PFSK-1 (cell line): ENCODE data around the gene UBALD2.

Experiments
- FOXP2 ChIP-seq: optimal IDR thresholded peaks from 2 replicates; pipeline ENCODE3; 2011; ENCODE audit warnings: borderline replicate concordance, control low read depth, inconsistent platforms; ENCODE audit not compliant: insufficient read depth; ENCODE audit errors: extremely low read length, extremely low read depth
- POLR2AphosphoS5 ChIP-seq: IDR thresholded peaks from 2 replicates; pipeline ENCODE4 v1.6.1; 2012; ENCODE audit warnings: low read depth, mild to moderate bottlenecking, control low read depth, low read length, moderate library complexity
- REST ChIP-seq, 2 experiments: IDR thresholded peaks; 2 replicates each; pipeline versions ENCODE4 v1.6.1 to v1.8.0; 2011 to 2012; ENCODE audit warnings: low read depth in 2 of 2, low read length in 2 of 2, control low read depth in 1 of 2, inconsistent platforms in 1 of 2, mild to moderate bottlenecking in 1 of 2, moderate library complexity in 1 of 2; ENCODE audit not compliant: insufficient read depth in 1 of 2
- SIN3A ChIP-seq: IDR thresholded peaks from 2 replicates; pipeline ENCODE4 v1.6.1; 2012; ENCODE audit warnings: mild to moderate bottlenecking, low read length, moderate library complexity, borderline replicate concordance; ENCODE audit not compliant: insufficient read depth
- TAF1 ChIP-seq: IDR thresholded peaks from 2 replicates; pipeline ENCODE4 v1.6.1; 2012; ENCODE audit warnings: low read length, control low read depth, borderline replicate concordance; ENCODE audit not compliant: insufficient read depth

The UBALD2 gene

DNA sequence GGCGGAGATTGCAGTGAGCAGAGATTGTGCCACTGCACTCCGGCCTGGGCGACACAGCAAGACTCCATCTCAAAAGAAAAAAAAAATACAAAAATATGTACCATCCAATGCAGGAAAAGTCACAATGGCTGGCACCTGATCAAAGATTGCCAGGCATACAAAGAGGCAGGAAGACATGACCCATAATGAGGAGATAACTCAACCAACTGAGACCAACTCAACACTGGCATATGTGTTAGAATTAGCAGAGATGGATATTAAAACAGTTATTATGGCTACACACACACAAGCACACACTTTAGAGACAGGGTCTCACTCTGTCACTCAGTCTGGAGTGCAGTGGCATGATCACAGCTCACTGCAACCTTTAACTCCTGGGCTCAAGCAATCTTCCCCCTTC is 32.3 kb downstream of the UBALD2 start:
- TF ChIP-seq TAF1 (no peak), REST (IDR thresholded peaks at IDR 0.05; ENCODE audit: insufficient read depth in 1 of 2, low read depth in 2 of 2, low read length in 2 of 2) (no peak), FOXP2 (no peak)

DNA sequence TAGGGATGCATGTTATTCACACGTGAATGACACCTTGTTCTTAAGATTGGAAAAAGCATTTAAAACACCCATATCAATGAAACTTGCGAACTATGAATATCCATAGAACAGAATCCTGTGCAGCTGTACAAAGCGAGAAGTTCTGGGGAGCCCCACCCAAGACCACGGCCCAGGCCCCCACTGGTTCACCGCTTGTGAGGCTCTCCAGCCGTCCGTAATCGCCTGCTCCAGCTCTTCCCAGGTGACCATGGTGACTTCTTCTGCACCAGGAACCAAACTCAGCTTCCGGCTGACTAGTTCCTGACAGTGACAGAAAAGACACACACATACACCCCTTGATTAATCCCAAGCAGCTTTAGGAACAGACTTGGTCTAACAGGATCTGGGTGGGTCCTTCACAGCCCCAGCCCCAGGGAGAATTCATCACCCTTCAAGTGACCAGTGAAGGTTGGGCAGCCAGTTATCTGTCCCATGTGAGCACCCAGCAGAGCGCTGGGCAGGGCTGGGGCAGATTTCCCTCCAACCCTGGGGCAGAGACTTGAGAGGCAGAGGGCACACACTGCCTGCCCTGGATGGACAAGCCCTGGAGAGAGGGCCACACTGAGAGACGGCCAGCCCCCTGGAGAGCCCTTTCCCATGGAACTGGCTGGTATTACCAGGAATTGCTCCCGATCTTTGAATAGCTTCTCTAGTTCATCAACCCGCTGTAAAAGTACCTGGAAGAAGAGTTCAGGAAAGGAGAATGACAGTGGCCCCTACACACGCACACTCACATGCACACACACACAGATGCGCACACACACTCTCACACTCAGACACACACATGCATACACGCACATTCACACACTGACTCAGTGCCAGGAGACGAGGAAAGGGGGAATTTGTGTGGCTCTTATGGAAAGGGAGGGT is 39.3 kb downstream of the UBALD2 start:
- no peak for TF ChIP-seq FOXP2

- TF ChIP-seq FOXP2, result no peak
- TF ChIP-seq TAF1, result no peak
- no peak for TF ChIP-seq REST (IDR thresholded peaks at IDR 0.05; ENCODE audit: insufficient read depth in 1 of 2, low read depth in 2 of 2, low read length in 2 of 2)
- no peak for TF ChIP-seq POLR2AphosphoS5
- no peak for TF ChIP-seq SIN3A
Observed at GRCh38 chr17:76307299-76307965, 42.3 kb downstream of the UBALD2 start.

- TF ChIP-seq REST (IDR thresholded peaks at IDR 0.05; ENCODE audit: insufficient read depth in 1 of 2, low read depth in 2 of 2, low read length in 2 of 2) (no peak), SIN3A (no peak), TAF1 (no peak), POLR2AphosphoS5 (no peak), FOXP2 (no peak)
Observed at GRCh38 chr17:76307966-76308338, 42.8 kb downstream of the UBALD2 start, which contains the start of gene QRICH2. QRICH2 (minus strand) TSS chr17:76308276; CDS start chr17:76307998, 278 bp downstream.

DNA sequence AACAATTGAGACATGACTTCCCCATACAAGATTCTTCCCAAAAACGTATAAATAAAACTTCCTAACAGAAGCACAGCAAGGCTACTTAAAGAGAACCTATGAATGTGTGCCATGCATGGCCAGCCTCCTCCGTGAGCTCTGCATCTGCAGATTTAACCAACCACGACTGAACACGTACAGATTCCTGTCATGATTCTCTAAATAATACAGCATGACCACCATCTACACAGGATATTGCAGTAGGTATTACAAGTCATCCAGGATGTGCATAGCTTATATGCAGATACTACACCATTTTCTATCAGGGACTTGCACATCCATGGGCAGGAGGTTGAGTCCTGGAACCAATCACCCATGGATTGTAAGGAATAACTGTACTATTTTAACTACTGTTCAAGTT is 44.3 kb downstream of the UBALD2 start:
- no peak for TF ChIP-seq SIN3A
- no peak for TF ChIP-seq FOXP2
- no peak for TF ChIP-seq POLR2AphosphoS5
- TF ChIP-seq REST (IDR thresholded peaks at IDR 0.05; ENCODE audit: insufficient read depth in 1 of 2, low read depth in 2 of 2, low read length in 2 of 2), result no peak
- TF ChIP-seq TAF1, result no peak
